Stimulated activated CD4-positive, alpha-beta T cell treated with anti-CD3 and anti-CD28 coated beads, Interleukin-2, amount 100 ng/mL, for 48 hours (primary cell): ENCODE measurements around the gene NDUFAF5.

Source experiments
- DNase-seq, 2 donors: peaks; one replicate each; pipeline ENCODE4 v3.0.0-alpha.2; 2020

The NDUFAF5 gene

DNA sequence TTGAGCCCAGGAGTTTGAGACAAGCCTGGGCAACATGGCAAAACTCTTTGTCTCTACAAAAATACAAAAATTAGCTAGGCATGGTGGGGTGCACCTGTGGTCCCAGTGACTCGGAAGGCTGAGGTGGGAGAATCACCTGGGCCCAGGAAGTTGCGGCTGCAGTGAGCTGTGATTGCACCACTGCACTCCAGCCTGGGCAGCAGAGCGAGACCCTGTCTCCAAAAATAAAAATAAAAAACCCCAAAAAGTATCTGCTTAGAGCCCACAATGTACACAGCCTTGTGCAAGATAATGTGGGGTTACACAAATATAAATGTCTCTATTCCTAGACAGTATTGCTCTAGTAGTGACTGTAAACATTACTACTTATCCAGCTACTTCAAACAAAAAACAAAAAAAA is 6.0 kb upstream of the NDUFAF5 start:
- DNase-seq, result no peak

DNA sequence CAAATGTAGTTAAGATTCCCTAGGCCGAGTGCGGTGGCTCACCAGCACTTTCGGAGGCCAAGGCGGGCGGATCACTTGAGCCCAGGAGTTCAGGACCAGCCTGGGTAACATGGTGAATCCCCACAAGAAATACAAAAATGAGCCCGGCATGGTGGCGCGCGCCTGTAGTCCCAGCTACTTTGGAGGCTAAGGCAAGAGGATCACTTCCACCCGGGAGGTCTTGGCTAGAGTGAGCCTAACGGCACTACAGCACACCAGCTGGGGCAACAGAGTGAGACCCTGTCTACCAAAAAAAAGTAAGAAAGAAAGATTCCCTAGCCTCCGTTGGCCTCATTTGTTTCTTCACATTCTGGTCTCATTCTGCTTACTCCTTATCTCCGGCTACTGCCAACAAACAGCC is 1.3 kb upstream of the NDUFAF5 start:
- DNase-seq, result no peak

DNA sequence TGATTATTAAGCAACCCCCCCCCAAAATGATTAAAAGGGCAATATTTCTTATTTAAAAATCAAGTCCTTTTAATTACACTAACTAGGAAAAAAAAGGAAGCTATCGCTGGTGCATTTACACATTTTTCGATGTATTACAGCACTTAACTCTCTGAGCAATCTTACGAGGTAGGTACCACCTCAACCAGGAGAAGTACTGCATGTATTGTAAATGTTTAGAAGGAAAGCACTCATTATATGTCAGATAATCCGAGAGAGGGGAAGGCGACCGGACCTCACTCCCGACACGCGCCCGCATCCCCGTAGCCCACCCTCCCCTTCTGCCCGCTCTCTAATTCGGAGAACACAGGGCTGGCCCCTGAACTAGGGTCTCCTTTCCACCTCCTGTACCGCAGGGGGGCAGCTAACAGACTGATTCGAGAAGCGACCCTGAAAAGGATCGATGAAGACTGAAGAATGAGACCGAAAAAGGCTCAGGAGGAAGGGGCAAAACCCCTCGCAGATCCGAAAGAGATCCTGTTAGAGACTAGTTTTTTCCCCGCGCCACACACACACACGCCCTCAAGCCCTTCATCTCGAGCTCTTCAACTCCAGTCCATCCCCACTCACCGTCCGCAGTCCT is 446 bp upstream of the NDUFAF5 start:
- DNase-seq, result no peak

DNA sequence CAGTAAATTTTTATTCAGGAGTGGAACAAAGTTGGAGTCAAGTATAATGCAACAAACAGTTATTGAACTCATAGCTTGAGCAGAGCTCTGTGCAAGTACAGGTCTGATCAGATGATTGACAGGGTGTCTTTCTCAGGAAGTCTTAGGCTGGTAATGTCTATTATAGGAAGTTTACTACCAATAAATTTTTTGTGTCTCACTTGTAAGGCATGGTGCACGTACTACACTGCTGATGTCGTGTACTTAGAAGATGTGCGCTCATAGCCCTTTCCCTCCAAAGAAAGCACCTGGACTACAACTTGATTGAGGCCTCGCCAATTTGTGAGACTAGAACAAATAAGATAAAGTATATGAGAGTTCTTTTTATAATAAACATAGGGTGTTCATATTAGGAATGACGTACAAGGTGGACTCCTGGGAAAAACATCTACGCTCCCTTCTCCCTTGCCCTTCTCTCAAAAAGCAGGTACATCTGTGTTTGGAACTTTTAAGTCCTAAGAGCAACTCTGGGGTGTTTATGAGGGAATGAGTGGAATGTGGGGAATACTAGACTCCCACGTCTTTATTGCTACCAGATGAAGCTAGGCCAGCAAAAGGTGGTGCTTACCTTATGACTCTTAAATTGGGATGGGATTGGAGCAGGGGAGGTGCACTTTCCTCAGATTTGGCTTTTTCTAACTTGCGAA is 1.5 kb downstream of the NDUFAF5 start:
- no peak for DNase-seq

DNA sequence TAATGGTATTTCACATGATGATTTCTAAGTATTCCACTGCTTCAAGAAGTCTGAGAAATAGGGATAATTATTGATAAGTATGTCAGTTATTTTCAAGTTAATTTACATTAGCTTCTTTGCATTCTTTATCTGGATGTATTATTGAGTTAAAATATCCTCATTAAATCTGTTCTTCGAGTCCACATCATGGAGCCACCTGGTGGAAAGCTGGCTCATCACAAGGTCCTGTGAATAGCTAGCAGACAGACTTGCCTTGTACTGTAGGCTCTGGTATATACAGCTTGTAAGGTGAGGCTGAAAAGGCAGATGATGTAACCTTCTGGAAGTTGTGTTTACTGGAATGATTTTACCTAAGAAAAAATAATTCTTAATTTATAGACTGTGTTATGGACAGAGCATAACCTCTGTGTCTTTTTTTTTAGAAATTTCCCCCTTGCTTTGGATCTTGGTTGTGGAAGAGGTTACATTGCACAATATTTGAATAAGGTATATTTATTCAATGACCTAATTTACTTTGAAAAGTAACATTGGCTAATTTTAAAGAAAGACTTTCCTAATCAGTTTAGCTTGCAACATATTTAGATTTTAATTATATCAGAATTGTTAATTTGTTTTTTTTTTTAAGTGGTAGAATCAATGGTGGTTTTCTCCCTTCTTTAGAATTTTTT is 3.5 kb downstream of the NDUFAF5 start:
- peak in 1 of 2 donors; percentile 10 for DNase-seq

DNA sequence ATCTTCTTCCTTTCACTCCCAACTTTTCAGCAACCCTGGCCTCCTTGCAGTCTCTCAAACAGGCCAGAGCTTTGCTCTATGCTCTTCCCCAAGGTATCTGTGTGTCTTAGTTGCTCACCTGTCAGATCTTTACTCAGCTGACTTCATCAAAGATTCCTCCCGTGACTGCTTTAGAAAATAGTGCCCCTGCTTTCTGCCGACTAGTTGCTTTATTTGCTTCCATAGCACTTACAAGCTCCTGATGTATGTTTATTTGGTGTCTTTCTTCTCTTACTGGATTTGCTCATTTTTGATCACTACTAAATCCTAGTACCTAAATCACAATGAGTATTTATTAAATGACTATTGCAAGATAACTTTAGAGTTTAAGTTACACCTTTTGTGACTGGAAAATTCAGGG is 5.9 kb downstream of the NDUFAF5 start:
- no peak for DNase-seq

DNA sequence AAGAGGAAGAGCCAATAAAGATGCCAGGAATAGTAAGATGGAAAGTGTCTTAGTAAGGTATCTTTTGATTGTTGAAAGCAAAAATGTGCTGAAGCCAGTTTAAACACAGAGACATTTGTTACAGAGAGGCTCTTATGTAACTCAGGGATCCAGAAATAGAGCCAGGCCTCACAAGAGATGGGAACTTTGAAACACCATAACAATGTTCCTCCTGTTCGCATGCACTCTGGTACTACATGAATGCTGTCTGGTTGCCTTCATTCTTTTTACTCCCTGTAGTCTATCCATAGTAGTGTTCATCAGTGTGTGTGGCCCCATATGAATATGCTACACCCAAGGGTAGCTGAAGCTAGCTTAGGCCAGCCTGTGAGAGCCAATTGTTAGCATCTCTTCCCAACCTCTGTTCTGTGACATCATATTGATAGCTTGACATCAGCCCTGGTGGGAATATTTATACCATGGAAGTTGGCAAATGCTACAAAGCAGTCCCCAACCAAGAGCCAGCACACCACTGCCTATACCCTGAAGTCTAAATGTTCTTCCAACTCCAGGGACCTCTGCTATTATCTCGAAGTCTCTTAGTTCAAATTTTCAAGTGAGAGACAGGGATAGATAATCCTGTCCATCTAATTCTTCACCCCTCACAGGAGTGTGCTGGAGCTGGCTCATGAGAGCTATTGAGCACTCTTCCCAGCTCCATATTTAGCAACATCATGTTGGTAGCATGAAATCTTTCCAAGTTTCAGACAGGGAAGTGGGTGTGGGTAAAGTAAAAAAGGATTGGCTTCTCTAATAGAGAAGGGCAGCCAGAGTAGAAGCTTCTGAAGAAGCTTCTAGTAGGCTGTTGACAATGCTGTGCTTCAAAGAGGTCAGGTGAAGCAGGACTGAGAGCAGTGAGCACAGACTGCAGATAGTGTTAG is 7.0 kb downstream of the NDUFAF5 start:
- no peak for DNase-seq

DNA sequence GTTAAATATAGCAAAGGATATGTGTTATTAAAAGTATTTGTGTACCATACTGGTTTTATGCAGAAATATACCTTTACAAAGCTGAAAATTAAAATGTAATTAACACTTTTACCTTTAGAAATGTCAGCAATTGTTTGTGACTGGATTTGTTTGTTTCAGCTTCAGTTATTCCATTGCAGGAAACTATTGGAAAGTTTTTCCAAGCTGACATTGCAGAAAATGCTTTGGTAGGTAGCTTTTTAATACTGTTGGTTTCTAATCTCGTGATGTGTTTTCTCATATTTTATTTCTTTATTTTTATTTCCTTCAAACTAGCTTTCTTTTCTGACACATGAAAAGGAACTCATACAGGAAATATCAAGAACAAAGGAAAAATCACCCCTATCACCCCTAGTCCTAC is 8.2 kb downstream of the NDUFAF5 start:
- DNase-seq, result no peak

DNA sequence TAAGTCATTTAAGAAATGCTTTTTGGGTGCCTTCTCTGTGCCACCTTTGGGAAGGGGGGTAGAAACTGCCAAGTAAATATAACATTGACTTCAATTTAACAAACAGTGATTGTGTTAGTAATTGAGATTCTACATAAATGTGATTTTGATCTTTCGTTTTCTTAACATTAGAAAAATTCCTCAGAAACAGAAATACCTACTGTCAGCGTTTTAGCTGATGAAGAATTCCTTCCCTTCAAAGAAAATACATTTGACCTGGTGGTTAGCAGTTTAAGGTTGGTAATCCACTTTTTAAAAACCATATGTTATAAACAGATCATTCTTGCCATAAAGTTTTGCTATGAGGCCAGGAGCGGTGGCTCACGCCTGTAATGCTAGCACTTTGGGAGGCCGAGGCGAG is 9.8 kb downstream of the NDUFAF5 start:
- DNase-seq, result no peak

DNA sequence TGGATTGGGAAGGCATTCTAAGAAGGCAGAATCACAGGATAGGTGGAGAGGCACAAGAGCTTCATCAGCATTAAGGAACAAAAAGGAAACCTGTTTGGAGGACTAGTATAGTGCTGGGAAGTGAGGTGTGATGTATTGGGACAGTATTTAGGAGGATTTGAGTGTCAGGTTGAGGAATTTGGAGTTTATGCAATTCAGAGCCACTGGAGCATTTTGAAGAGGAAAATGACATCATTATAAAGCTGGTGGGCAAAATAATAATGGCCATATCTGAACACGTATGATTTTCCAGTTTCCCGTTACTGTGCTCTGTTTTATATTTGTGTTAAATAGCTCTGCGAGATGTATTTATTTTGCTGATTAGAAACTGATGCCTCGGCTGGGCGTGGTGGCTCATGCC is 14.2 kb downstream of the NDUFAF5 start:
- DNase-seq, result no peak

DNA sequence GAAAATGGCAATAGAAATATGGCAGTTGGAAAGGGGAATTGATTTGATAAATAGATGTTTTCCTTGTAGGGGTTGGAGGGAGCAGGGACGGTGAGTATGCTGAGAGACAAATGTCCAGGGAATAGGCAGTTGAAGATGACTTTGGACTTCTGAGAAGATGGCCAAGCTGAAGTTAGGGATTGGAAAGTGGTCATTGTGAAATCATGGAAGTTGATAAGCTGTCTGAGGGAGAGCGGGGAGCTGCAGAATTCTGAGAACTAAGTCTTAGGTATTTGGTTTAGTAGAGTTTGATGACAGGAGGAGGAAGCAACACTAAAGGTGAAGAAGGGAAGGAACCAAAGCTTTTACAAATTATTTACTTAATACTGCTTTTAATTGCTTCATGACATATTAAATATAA is 15.1 kb downstream of the NDUFAF5 start:
- no peak for DNase-seq

DNA sequence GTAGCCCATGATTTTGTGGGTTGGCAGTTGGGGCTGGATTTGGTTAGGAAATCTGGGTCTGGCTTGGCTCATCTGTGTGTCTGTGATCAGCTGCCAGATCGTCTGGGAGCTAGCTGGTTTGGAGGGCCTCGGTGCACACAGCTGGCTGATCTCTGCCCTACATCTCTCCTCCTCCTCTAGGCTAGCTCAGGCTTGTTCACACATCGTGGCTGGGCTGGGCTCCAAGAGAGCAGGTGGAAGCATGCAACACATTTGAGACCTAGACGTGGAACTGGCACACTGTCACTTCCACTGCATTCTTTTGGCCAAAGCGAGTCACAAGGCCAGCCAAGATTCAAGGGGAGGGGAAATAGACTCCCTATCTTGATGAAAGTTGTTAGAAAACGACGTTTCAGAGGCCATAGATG is 15.9 kb downstream of the NDUFAF5 start:
- DNase-seq, result no peak

DNA sequence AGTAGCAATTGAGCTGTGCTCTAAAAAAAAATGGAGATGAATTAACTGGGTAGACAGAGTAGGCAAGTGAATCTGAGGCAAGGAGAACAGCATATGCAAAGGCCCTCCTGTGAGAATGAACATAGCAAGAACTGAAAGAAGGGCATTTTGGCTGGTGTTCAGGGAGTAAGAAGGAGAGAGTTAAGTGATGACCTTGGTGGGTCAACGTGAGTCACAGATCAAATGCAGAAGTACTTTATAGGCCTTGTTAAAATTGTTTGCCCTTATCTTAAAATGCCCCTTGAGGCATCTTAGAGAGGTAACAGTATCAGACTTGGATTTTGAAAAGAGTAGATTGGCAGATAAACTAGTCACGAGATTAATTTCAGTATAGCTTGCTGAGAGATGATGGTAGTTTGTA is 24.5 kb downstream of the NDUFAF5 start:
- DNase-seq, result no peak

DNA sequence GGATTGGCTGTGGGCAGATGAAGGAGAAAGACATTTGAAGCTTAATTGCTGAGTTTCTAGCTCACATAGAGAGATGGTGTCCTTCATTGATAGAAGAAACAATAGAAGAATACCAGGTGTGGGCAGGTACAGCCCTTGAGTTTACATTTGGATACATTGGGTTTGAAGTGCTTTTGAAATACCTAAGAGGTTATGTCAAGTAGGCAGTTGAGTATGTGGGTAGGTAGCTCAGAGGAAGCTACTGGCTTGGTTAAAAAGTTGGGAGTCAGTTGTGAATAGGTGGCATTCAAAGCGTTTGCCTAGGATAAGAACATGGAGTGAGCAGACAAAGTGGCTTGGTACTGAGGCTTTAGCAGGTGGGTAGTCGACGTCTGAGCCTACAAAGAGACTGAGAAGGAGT is 25.0 kb downstream of the NDUFAF5 start:
- DNase-seq, result no peak

DNA sequence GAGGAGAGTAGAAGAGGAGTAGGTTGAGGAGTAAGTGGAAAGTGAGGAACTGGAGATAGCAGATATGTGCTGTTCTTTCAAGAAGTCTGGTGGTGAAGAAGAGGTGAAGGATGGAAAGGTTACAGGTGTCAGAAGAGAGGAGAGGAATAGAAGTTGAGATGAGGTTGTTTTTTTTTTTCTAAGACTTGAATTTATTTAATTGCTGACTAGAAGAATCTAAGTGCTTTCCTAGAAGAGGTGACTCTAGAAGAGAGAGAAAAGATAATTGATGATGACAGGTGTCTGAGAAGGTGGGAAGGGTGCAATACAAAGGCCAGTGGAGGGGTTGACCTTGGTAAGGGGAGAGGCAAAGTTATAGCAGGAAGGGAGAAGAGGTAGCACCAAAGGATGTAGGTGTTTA is 25.6 kb downstream of the NDUFAF5 start:
- DNase-seq, result no peak

DNA sequence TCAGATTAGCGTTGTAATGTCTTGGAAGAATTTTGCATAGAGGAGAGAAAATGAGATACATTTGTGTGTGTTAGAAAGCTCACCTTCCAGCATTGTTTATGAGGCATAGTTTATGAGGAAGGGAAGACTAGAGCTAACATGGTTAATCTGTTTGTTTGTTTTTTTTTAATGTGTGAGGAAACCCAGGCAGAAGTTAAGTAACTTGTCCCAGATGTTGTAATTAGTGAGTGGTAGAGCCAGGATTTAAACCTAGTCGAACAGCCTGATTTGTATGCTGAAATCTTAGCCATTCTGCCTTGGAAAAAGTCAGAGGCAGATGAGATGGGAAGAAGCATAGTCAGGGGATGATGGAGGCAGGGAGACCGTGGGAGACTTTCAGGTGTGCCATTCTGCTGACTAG is 29.1 kb downstream of the NDUFAF5 start:
- DNase-seq, result no peak

DNA sequence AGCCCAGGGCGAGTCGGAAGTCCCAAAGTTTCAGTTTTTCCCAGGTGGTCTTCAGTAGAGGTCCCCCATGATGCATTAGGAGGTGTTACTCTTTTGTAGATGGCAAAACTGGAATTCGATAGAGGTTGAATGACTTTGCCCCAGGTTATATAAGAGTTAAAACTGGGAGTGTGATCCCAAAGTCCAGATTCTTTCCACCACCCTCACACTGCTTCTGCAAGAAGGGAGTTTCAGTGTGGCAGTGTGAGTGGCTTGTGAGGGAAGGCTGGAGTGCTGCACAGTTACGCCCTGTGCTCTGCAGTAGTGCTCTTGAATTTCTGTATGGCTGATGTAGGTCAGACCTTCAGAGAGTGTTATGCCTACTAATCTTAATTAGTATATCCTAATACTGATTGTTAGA is 29.8 kb downstream of the NDUFAF5 start:
- DNase-seq, result no peak

DNA sequence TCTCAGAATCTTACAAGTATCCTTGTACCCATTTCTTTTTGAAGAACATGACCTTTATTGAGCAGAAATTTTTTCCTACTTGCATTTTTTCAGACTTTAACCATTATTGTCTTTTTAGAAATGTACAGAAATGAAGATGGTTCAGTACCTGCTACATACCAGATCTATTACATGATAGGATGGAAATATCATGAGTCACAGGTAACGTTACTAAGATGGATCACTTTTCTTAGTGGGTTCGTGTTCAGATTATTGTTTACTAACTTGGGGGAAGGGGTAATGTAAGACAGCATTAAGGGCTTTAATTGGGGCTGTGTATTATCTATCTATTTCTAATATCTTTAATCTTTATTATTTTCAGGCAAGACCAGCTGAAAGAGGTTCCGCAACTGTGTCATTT is 31.9 kb downstream of the NDUFAF5 start:
- DNase-seq, result no peak

DNA sequence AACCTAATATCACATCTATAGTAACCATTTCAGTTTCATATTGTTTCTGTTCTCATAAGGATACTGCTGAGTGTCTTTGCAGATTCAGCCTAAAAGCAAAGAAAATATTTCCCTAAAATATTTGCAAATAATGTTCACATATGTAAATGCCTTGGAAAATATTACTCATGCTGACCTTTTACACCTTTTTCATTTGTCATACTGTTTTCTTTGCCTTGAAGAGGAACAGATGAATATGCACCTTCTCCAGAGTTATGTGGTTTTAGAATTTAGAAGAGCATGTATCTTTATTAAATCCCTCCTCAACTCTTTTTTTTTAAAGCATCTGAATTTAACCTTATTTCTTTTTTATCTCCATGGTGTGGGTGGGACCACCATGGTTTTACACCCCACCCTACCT is 32.5 kb downstream of the NDUFAF5 start:
- DNase-seq, result no peak

DNA sequence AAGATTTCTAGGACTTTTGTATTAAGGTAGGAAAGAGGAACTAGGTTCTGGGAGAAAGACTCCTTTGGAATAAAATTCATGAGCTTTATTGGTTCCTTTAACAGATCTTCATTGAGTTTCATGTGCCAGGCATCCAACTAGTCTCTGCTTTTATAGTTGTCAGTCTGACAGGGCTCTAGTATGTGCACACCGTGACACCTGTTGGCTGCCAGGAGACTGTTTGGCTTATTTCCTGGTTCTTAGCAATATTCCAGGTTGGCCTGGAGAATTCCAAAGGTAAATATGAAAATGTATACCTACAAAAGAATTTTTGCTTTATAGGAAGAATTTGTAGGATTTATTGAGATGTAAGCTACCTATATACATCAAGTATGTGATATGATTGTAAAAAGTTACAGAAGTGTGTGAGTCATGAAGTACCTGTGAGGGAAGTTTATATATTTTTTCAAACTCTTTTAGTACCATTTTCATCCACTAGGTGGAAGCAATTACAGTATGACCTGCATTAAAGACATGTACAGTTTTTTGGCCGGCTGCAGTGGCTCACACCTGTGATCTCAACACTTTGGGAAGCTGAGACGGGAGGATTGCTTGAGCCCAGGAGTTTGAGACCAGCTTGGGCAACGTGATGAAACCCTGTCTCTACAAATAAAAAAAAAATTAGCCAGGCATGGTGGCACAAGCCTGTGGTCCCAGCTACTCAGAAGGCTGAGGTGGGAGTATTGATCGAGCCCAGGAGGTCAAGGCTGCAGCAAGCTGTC is 35.2 kb downstream of the NDUFAF5 start:
- no peak for DNase-seq

DNA sequence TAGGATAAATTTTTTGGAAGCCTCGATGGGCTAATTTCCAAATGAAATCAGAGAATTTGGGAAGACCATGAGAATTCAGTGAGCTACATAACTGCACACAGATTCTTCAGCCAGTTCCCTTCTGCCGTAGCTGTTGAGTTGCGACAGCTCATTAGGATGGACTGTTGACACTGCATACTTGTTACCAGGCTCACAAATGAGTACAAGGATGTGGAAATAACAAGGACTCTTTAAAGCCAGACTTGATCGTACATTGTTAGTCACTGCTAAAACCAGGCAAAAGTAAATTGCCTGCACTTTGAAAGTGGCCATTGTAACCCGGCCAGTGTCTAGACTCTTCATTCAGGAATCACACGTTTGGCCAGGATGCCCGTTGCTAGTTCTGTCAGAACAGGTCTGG is 37.0 kb downstream of the NDUFAF5 start:
- DNase-seq, result no peak

DNA sequence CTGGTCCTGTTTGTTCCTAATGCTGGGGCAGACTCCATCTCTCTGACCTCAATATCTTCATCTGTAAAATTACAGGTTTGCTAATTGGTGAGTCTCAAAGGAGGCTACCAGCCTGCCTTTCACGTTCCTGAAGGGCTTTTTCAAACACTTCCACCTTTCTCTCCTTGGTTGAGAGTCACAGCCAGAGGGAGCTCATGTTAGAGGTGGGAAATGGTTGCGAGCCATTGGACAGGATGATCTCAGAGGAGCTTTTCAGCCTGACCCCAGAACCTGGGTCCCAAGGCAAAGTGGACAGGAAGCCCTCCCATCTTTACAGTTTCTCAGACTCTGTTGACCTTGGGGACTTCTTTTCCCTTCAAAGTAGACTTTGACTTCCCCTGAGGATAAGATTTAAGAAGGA is 37.6 kb downstream of the NDUFAF5 start:
- no peak for DNase-seq

DNA sequence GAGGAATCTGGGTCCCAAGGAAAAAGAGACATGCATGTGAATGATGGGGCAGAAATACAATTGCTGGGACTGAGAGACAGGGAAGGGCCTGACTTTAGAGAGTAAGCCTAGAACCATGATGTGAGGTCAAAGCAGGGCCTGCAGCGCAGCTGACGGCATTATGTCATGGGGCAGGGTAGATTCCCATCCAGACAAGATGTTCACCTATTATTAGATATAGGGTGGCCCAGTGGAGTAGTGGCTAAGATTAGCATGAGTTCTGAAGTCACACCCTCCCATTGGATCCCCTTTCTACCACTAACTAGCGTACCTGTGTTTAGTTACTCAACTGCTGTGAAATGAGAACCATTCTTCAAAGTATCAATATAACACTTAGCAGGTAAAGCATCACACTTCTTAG is 39.6 kb downstream of the NDUFAF5 start:
- no peak for DNase-seq
